Peyer's patch (tissue), 4 donors: ENCODE results near the gene SULT6B1.
"Not testable (repeated sequence)": the region's sequence is repeated elsewhere in the genome, so short reads cannot be mapped to it uniquely, and the experiment has no call there.

ENCODE experiments used
- POLR2A ChIP-seq, 2 donors: fragments of 450-650 bp; IDR thresholded peaks; one replicate each; pipeline ENCODE4 v1.5.1; 2017; ENCODE audit warnings: antibody characterized with exemption in 2 of 2, mild to moderate bottlenecking in 2 of 2, moderate library complexity in 2 of 2
- TF ChIP-seq, protein P1 (sequence below), 6 experiments: fragments of 450-650 bp in 4 of 6; fragments of 200-600 bp in 2 of 6; sonication (generic) in 1 of 6; IDR thresholded peaks; one replicate each; pipeline ENCODE4 v1.5.1; 2017 to 2019; ENCODE audit warnings: antibody characterized with exemption in 6 of 6, mild to moderate bottlenecking in 3 of 6, moderate library complexity in 1 of 6

DNA sequence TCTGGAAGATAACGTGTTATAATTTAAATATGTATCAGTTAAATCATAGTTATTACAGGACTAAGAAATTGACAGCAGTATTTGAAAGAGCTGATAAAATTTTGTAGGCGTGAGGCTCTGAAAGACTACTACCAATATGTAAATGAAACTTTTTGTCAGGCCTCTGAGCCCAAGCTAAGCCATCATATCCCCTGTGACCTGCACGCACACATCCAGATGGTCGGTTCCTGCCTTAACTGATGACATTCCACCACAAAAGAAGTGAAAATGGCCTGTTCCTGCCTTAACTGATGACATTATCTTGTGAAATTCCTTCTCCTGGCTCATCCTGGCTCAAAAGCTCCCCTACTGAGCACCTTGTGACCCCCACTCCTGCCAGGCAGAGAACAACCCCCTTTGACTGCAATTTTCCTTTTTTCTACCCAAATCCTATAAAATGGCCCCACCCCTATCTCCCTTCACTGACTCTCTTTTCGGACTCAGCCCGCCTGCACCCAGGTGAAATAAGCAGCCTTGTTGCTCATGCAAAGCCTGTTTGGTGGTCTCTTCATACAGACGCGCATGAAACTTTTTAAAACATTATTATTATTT, 16.7 kb upstream of the SULT6B1 start:
- TF ChIP-seq, protein P1, sequence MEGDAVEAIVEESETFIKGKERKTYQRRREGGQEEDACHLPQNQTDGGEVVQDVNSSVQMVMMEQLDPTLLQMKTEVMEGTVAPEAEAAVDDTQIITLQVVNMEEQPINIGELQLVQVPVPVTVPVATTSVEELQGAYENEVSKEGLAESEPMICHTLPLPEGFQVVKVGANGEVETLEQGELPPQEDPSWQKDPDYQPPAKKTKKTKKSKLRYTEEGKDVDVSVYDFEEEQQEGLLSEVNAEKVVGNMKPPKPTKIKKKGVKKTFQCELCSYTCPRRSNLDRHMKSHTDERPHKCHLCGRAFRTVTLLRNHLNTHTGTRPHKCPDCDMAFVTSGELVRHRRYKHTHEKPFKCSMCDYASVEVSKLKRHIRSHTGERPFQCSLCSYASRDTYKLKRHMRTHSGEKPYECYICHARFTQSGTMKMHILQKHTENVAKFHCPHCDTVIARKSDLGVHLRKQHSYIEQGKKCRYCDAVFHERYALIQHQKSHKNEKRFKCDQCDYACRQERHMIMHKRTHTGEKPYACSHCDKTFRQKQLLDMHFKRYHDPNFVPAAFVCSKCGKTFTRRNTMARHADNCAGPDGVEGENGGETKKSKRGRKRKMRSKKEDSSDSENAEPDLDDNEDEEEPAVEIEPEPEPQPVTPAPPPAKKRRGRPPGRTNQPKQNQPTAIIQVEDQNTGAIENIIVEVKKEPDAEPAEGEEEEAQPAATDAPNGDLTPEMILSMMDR (IDR thresholded peaks at IDR 0.05), result not testable (repeated sequence)
- TF ChIP-seq POLR2A (IDR thresholded peaks at IDR 0.05), result not testable (repeated sequence)
